GM10266 (cell line): Measurements from ENCODE around the gene FNBP1.
A peak's percentile ranks its signal among the peaks of the same experiment; 100 is the strongest.

ENCODE experiments used
- DNase-seq: peaks from one replicate; pipeline ENCODE4 v3.0.0; 2012; ENCODE audit errors: extremely low spot score
- CTCF ChIP-seq: IDR thresholded peaks from 2 replicates; pipeline ENCODE4 v1.5.1; 2012; ENCODE audit warnings: mild to moderate bottlenecking, low read depth; ENCODE audit not compliant: control insufficient read depth, insufficient read depth; ENCODE audit errors: missing control alignments

Gene FNBP1

DNA sequence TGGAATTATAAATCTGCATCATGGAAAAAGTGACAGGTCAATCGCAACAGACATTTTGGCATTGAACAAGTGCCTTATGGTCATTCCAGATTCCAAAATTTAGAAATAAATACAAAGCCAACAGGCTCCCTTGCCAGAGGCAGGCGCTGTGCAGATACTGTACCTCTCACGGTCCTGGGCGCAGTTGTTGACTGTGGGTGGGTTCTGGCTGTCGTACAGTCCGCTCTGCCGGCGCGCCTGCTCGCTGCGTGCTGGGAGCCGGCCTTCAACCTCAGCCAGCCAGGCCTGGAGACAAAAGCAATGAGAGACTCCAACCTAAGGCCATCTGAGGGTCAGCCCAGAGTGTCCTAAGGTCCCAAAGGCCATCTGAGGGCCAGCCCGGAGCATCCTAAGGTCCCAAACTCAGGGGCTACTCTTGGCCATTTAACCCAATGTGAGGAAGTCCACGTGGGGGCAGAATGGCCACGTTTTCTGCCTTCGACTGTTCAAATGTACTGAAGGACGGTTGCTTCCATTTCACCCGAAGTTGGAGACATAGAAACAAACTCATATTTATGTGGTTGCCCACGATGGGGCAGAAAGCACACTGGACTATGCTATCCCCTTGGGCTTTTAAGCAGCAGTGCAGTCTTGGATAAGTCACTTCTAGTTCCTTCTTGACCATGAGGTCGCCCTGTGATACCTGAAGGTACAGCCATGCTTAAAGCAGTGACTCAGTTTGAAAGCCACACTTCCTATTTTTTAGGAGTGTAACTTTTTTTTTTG lies 142.5 kb downstream of the FNBP1 start:
- TF ChIP-seq CTCF, result no peak
- DNase-seq, result peak; percentile 65

- DNase-seq, result no peak
- no peak for TF ChIP-seq CTCF
Observed at GRCh38 chr9:129899620-129900019, 143.4 kb downstream of the FNBP1 start.

GRCh38 chr9:129898185-129898584 lies 144.8 kb downstream of the FNBP1 start:
- no peak for TF ChIP-seq CTCF
- no peak for DNase-seq

GRCh38 chr9:129897263-129897662 lies 145.7 kb downstream of the FNBP1 start:
- DNase-seq, result no peak
- TF ChIP-seq CTCF, result no peak

DNA sequence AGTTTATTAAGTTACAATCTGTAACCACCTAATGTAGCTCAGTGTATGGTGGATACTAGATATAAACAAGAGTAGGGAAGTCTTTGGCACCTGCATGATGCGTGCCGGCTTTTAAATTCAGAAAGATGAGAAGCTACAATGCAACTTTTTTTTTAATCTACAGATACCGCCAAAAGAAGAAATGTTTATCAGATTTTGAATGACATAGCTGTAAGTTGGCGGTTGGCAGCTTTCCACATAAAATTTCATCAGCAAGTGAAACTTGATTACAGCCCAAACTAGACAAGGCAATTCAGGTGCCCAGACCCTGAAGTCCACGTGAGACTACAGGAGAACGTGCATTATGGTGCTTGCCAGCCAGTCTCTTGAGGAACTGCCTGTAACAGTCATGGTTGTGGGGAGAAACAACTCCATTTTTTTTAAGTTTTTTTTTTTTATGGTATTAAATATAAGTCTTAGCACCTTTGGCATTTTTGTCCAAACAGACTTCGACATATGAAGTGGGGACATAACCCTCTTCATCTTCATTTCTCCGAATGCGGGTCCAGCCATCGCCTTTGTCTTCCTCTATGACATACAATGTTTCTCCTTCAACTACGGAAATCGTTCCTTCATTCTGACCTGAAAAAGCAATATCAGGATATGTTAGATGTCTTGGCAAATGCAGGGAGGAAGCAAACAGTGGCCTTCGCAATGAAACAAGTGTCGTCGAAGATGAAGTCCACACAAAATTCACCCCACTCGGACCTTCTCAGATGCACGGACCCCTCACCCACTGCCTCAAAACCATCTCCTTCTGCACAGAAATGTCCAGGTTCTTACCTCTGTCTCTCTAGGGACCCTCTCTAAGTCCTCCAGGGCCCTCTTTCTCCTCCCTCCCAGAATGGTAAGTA lies 147.4 kb downstream of the FNBP1 start:
- no peak for DNase-seq
- TF ChIP-seq CTCF, result no peak

- DNase-seq, result no peak
- no peak for TF ChIP-seq CTCF
Observed at GRCh38 chr9:129894120-129894823, 148.7 kb downstream of the FNBP1 start.
